ENCODE measurements around the gene FXYD6. TPM values are rescaled to one million over a fixed set of nuclear protein-coding genes. Genes with fewer than 3 reads are reported as not detected.

Gene FXYD6
- total and polyA plus RNA-seq, 2 of the 8 experiments (the other 6 are each of a cell fraction or from before 2014, with no cell fraction given): 44.6 to 117 TPM

GRCh38 chr11:117914398-117914761, 37.9 kb upstream of the FXYD6 start:
- Histone ChIP-seq H3K79me1 (ENCODE audit: low read depth, low read length) (no peaks in the 10 kb centered on the region), H3K9me3 (ENCODE audit: insufficient read depth in 2 of 2, low read depth in 1 of 2, low read length in 1 of 2) (no peaks in the 10 kb centered on the region), H2BK5ac (ENCODE audit: low read depth, low read length) (no peak overlapping the region), H3K23ac (ENCODE audit: insufficient read length) (no peak overlapping the region), H2AK5ac (ENCODE audit: low read depth, low read length) (no peak overlapping the region), H3K4me3 (ENCODE audit: extremely low read depth in 1 of 4, insufficient read depth in 2 of 4, low read depth in 3 of 4, low read length in 4 of 4) (no peak overlapping the region), H3K4me2 (ENCODE audit: insufficient read depth in 1 of 2, low read depth in 2 of 2, low read length in 2 of 2) (no peak overlapping the region), H3K79me2 (ENCODE audit: control insufficient read depth in 1 of 2, insufficient read depth in 2 of 2, low read length in 2 of 2) (no peaks in the 10 kb centered on the region), H4K5ac (ENCODE audit: insufficient read length, low read depth, low read length) (no peak overlapping the region), H4K20me1 (replicated peaks in 1 of 2; ENCODE audit: control insufficient read depth in 1 of 2, insufficient read depth in 2 of 2, low read length in 2 of 2) (peaks cover 0 to 2% of the 10 kb centered on the region in 2 experiments), H3K4ac (replicated peaks; ENCODE audit: insufficient read length, low read depth, low read length) (no peak overlapping the region), H3K56ac (replicated peaks; ENCODE audit: insufficient read length, low read depth, low read length) (no peak overlapping the region), H2BK20ac (ENCODE audit: low read length) (no peak overlapping the region), H2BK15ac (ENCODE audit: low read length) (no peak overlapping the region), H3K27me3 (replicated peaks in 1 of 4; ENCODE audit: control insufficient read depth in 3 of 4, extremely low read depth in 1 of 4, insufficient read depth in 3 of 4, low read length in 3 of 4) (no peaks in the 10 kb centered on the region), H3K23me2 (ENCODE audit: low read depth, low read length) (no peaks in the 10 kb centered on the region; the same call in 1 of the 2 replicates), H2AFZ (ENCODE audit: low read length) (no peak overlapping the region), H2BK120ac (replicated peaks; ENCODE audit: low read depth, low read length) (no peak overlapping the region), H4K8ac (ENCODE audit: extremely low read depth, insufficient read depth, low read length) (no peak overlapping the region), H3K9ac (replicated peaks in 1 of 4; ENCODE audit: extremely low read depth in 1 of 4, low read depth in 3 of 4, low read length in 3 of 4) (no peak overlapping the region), H3K18ac (ENCODE audit: extremely low read depth, low read length) (no peak overlapping the region), H4K91ac (replicated peaks; ENCODE audit: insufficient read length, low read length) (no peak overlapping the region), H3K36me3 (ENCODE audit: control insufficient read depth in 2 of 4, insufficient read depth in 4 of 4, low read length in 3 of 4) (no peaks in the 10 kb centered on the region), H3K4me1 (replicated peaks in 1 of 4; ENCODE audit: control insufficient read depth in 3 of 4, insufficient read depth in 4 of 4, low read length in 3 of 4) (peaks cover 0 to 4% (median 0%) of the 10 kb centered on the region in 4 experiments; a peak in 1 of 7 replicates), H3K14ac (ENCODE audit: insufficient read length) (no peak overlapping the region), H3K27ac (ENCODE audit: low read depth, low read length) (no peak overlapping the region), H2BK12ac (ENCODE audit: low read depth, low read length) (peak overlapping the region; percentile 21; the same call in 1 of the 2 replicates)
- FAIRE-seq (no peak), DNase-seq (ENCODE audit: low read depth in 1 of 2, low spot score in 2 of 2) (no peak)
- ChIA-PET CTCF (ENCODE audit: partially characterized antibody) (interaction anchor here (0.8 to 14.8 kb wide), 12 partner anchors 9 to 97 kb away, joined by 3 to 143 read pairs (median 5); partner anchors contain the start of gene TMPRSS13), POLR2A (ENCODE audit: partially characterized antibody) (no interaction called here)
- 89% methylated on average over 5 of the region's 5 CpGs; no CpG with 5 or more reads in 1 of the 2 experiments for WGBS, 2 experiments (ENCODE audit: extremely low coverage in 1 of 2, insufficient coverage in 1 of 2, insufficient read length in 1 of 2, insufficient replicate concordance in 2 of 2, low coverage in 1 of 2, low lambda C conversion rate in 2 of 2, missing lambda C conversion rate in 1 of 2)
- no peak for TF ChIP-seq CHD2 (IDR thresholded peaks at IDR 0.05; ENCODE audit: low read length)
- no peak for TF ChIP-seq SP2 (IDR thresholded peaks at IDR 0.05; ENCODE audit: low read length)
- no peak for TF ChIP-seq SUZ12 (IDR thresholded peaks at IDR 0.05; ENCODE audit: low read length)
- no peak for TF ChIP-seq SIRT6 (IDR thresholded peaks at IDR 0.05; ENCODE audit: low read length)
- no peak for TF ChIP-seq SIX5 (IDR thresholded peaks at IDR 0.05; ENCODE audit: low read depth, low read length)
- no peak for TF ChIP-seq CBX5 (IDR thresholded peaks at IDR 0.05; ENCODE audit: low read depth, low read length)
- TF ChIP-seq YY1 (IDR thresholded peaks at IDR 0.05; ENCODE audit: low read depth, low read length): no peak
- TF ChIP-seq TBP (IDR thresholded peaks at IDR 0.05; ENCODE audit: low read depth, low read length): no peak
- no peak for TF ChIP-seq E2F6 (IDR thresholded peaks at IDR 0.05)
- no peak for TF ChIP-seq KDM4A (IDR thresholded peaks at IDR 0.05; ENCODE audit: low read depth, low read length, severe bottlenecking)
- no peak for TF ChIP-seq ASH2L (IDR thresholded peaks at IDR 0.05; ENCODE audit: low read length)
- no peak for TF ChIP-seq POU5F1 (IDR thresholded peaks at IDR 0.05; ENCODE audit: low read depth, low read length)
- TF ChIP-seq RBBP5 (IDR thresholded peaks at IDR 0.05; ENCODE audit: borderline replicate concordance, low read depth, low read length): no peak
- no peak for TF ChIP-seq JUND (IDR thresholded peaks at IDR 0.05; ENCODE audit: low read length)
- no peak for TF ChIP-seq SP1 (IDR thresholded peaks at IDR 0.05; ENCODE audit: low read depth, low read length)
